C4-2B (cell line): ENCODE results near the gene CADM1.

Source experiments
- CTCF ChIP-seq: fragments of 450-650 bp; conservative IDR thresholded peaks from 2 replicates; pipeline ENCODE4 v1.5.1; 2017; ENCODE audit warnings: mild to moderate bottlenecking
- ZFX ChIP-seq: fragments of 450-650 bp; IDR thresholded peaks from 2 replicates; pipeline ENCODE4 v1.6.1; 2017

GRCh38 chr11:115220911-115221310 lies 283.3 kb downstream of the CADM1 start:
- TF ChIP-seq CTCF = no peak
- no peak for TF ChIP-seq ZFX
